Mesenchymal stem cell (in vitro differentiated cells and primary cell): ENCODE results near the gene LIPC. TPM values are rescaled to one million over a fixed set of nuclear protein-coding genes. Genes with fewer than 3 reads are reported as not detected.

Experiments
- DNase-seq: peaks from one replicate; pipeline ENCODE4 v3.0.0-alpha.2; 2013
- H2AFZ ChIP-seq: one replicate; pipeline ENCODE4 v1.6.1; 2013; ENCODE audit warnings: low read depth, mild to moderate bottlenecking, control low read depth, inconsistent platforms, low read length, moderate library complexity
- H2AK5ac ChIP-seq: 2 replicates; pipeline ENCODE4 v1.6.1; 2013; ENCODE audit warnings: low read length, moderate library complexity, mild to moderate bottlenecking, inconsistent platforms; ENCODE audit not compliant: severe bottlenecking
- H2BK120ac ChIP-seq: one replicate; pipeline ENCODE4 v1.6.1; 2013; ENCODE audit warnings: low read depth, mild to moderate bottlenecking, inconsistent platforms, low read length, moderate library complexity
- H2BK12ac ChIP-seq, 2 experiments: one replicate each; pipeline ENCODE4 v1.6.1; 2013; ENCODE audit warnings: inconsistent platforms in 2 of 2, low read length in 2 of 2, mild to moderate bottlenecking in 2 of 2, moderate library complexity in 2 of 2, control low read depth in 1 of 2
- H2BK15ac ChIP-seq: one replicate; pipeline ENCODE4 v1.6.1; 2013; ENCODE audit warnings: mild to moderate bottlenecking, low read depth, inconsistent platforms; ENCODE audit not compliant: poor library complexity, severe bottlenecking
- H2BK5ac ChIP-seq: 2 replicates; pipeline ENCODE4 v1.6.1; 2013; ENCODE audit warnings: low read depth, mild to moderate bottlenecking, low read length, control low read depth, inconsistent platforms; ENCODE audit not compliant: poor library complexity, severe bottlenecking
- H3K14ac ChIP-seq, 2 experiments: one replicate each; pipeline ENCODE4 v1.6.1; 2013; ENCODE audit warnings: inconsistent platforms in 2 of 2, low read length in 2 of 2, control low read depth in 1 of 2, mild to moderate bottlenecking in 1 of 2, moderate library complexity in 1 of 2
- H3K18ac ChIP-seq, 2 experiments: one replicate each; pipeline ENCODE4 v1.6.1; 2013; ENCODE audit warnings: inconsistent platforms in 2 of 2, low read length in 2 of 2, control low read depth in 1 of 2, low read depth in 1 of 2, mild to moderate bottlenecking in 1 of 2
- H3K23ac ChIP-seq, 2 experiments: one replicate each; pipeline ENCODE4 v1.6.1; 2013; ENCODE audit warnings: inconsistent platforms in 2 of 2, low read length in 2 of 2, mild to moderate bottlenecking in 2 of 2, moderate library complexity in 2 of 2, control low read depth in 1 of 2
- H3K27ac ChIP-seq: 2 replicates; pipeline ENCODE4 v1.5.1; 2013; ENCODE audit warnings: mild to moderate bottlenecking, moderate library complexity, low read length, control low read depth, inconsistent platforms; ENCODE audit not compliant: poor library complexity, severe bottlenecking
- H3K27me3 ChIP-seq, 2 experiments: 2 replicates each; pipeline versions ENCODE4 v1.6.1 to v1.7.0; 2013; ENCODE audit warnings: low read length in 2 of 2, mild to moderate bottlenecking in 2 of 2, moderate library complexity in 2 of 2, control low read depth in 1 of 2, inconsistent platforms in 1 of 2; ENCODE audit not compliant: control insufficient read depth in 1 of 2, insufficient read depth in 1 of 2
- H3K36me3 ChIP-seq, 2 experiments: 2 replicates each; pipeline versions ENCODE4 v1.6.1 to v1.7.0; 2013; ENCODE audit warnings: low read length in 2 of 2, control low read depth in 1 of 2, inconsistent platforms in 1 of 2, low read depth in 1 of 2, mild to moderate bottlenecking in 1 of 2; ENCODE audit not compliant: insufficient read depth in 2 of 2, control insufficient read depth in 1 of 2
- H3K4ac ChIP-seq, 2 experiments: one replicate each; pipeline ENCODE4 v1.6.1; 2013; ENCODE audit warnings: inconsistent platforms in 2 of 2, low read length in 2 of 2, mild to moderate bottlenecking in 2 of 2, moderate library complexity in 2 of 2, control low read depth in 1 of 2, low read depth in 1 of 2
- H3K4me1 ChIP-seq: 2 replicates; pipeline ENCODE4 v1.6.1; 2013; ENCODE audit warnings: low read depth, low read length, control low read depth; ENCODE audit not compliant: control insufficient read depth, insufficient read depth
- H3K4me2 ChIP-seq: 2 replicates; pipeline ENCODE4 v1.6.1; 2013; ENCODE audit warnings: low read length, mild to moderate bottlenecking, inconsistent platforms; ENCODE audit not compliant: poor library complexity, severe bottlenecking
- H3K4me3 ChIP-seq, 2 experiments: 2 replicates each; pipeline versions ENCODE4 v1.5.1 to v1.7.0; 2013; ENCODE audit warnings: low read length in 2 of 2, mild to moderate bottlenecking in 2 of 2, control low read depth in 1 of 2, low read depth in 1 of 2; ENCODE audit not compliant: insufficient read depth in 1 of 2
- H3K79me1 ChIP-seq: replicated peaks from 2 replicates; pipeline ENCODE4 v1.6.1; 2013; ENCODE audit warnings: mild to moderate bottlenecking, control low read depth, low read length, inconsistent platforms; ENCODE audit not compliant: poor library complexity, severe bottlenecking
- H3K9ac ChIP-seq: 2 replicates; pipeline ENCODE4 v1.7.0; 2013; ENCODE audit warnings: mild to moderate bottlenecking, low read length, moderate library complexity
- H3K9me3 ChIP-seq: 2 replicates; pipeline ENCODE4 v1.7.0; 2013; ENCODE audit warnings: mild to moderate bottlenecking, low read length; ENCODE audit not compliant: control insufficient read depth
- H4K8ac ChIP-seq: one replicate; pipeline ENCODE4 v1.6.1; 2013; ENCODE audit warnings: inconsistent platforms, mild to moderate bottlenecking, low read length, moderate library complexity
- H4K91ac ChIP-seq: one replicate; pipeline ENCODE4 v1.6.1; 2013; ENCODE audit warnings: mild to moderate bottlenecking, low read length, inconsistent platforms
- WGBS: methylation state at CpG from one replicate; pipeline ENCODE4 v1.1.7; 2013; ENCODE audit warnings: mixed read lengths; 5-methylcytosine and 5-hydroxymethylcytosine counted together
- small RNA-seq: library from polyadenylated mRNA; stranded (forward); fragments of <200 nt; extraction: miRNeasy Mini kit (QIAGEN cat#:217004); gene quantifications from one replicate; pipeline ENCODE3, GENCODE V24; 2013; ENCODE audit warnings: low read depth

The LIPC gene

GRCh38 chr15:58611731-58612676, 180.2 kb downstream of the LIPC start:
- Histone ChIP-seq H3K79me1 (peaks cover 20% of the 10 kb centered on the region), H3K4ac (no peak overlapping the region), H2BK12ac (peak overlapping the region in 1 of 2 experiments; percentile 68), H2AK5ac (no peak overlapping the region), H3K9me3 (peaks cover 26% of the 10 kb centered on the region), H3K9ac (no peak overlapping the region), H4K8ac (no peak overlapping the region), H2AFZ (no peak overlapping the region), H3K4me2 (no peak overlapping the region), H3K4me1 (peaks cover 2% of the 10 kb centered on the region), H2BK15ac (no peak overlapping the region), H3K14ac (peak overlapping the region in 1 of 2 experiments; percentile 79), H3K18ac (no peak overlapping the region), H2BK120ac (no peak overlapping the region), H3K27ac (no peak overlapping the region), H3K36me3 (peaks cover 17 to 87% of the 10 kb centered on the region in 2 experiments), H3K4me3 (no peak overlapping the region), H4K91ac (no peak overlapping the region), H2BK5ac (no peak overlapping the region), H3K27me3 (no peaks in the 10 kb centered on the region), H3K23ac (no peak overlapping the region)
- no peak for DNase-seq
- 96% methylated on average over 5 of the region's 6 CpGs for WGBS

GRCh38 chr15:58616171-58616570, 184.4 kb downstream of the LIPC start:
- whole genome bisulfite sequencing, result 93% methylated on average over 1 of the region's 1 CpG
- Histone ChIP-seq H2AFZ (no peak overlapping the region), H3K27ac (no peak overlapping the region), H2BK15ac (no peak overlapping the region), H3K14ac (no peak overlapping the region), H2BK120ac (no peak overlapping the region), H3K4me2 (no peak overlapping the region), H3K4me1 (peaks cover 2% of the 10 kb centered on the region), H3K27me3 (no peaks in the 10 kb centered on the region), H2BK5ac (no peak overlapping the region), H3K79me1 (peaks cover 17% of the 10 kb centered on the region), H4K8ac (no peak overlapping the region), H3K36me3 (peaks cover 24 to 71% of the 10 kb centered on the region in 2 experiments), H3K23ac (no peak overlapping the region), H3K9ac (no peak overlapping the region), H3K18ac (no peak overlapping the region), H3K9me3 (peaks cover 43% of the 10 kb centered on the region), H3K4me3 (no peak overlapping the region), H3K4ac (no peak overlapping the region), H2BK12ac (no peak overlapping the region), H4K91ac (no peak overlapping the region), H2AK5ac (no peak overlapping the region)
- DNase-seq, result no peak

Small RNAs within 50 kb of the gene (small RNA-seq; reads per million reads assigned to genes)
- not detected for gene AC084781.2
